GM12878 (cell line): ENCODE results near the gene ANGPTL4. TPM values are rescaled to one million over a fixed set of nuclear protein-coding genes. Genes with fewer than 3 reads are reported as not detected.

ENCODE experiments used
- BHLHE40 ChIP-seq, 2 experiments: fragments of 450-650 bp in 1 of 2; IDR thresholded peaks; 2 replicates each; pipeline ENCODE4 v1.6.1; 2011 to 2017; ENCODE audit warnings: low read depth in 2 of 2, borderline replicate concordance in 1 of 2, improper control_type of control experiment in 1 of 2, low read length in 1 of 2, mild to moderate bottlenecking in 1 of 2
- BRCA1 ChIP-seq: IDR thresholded peaks from 2 replicates; pipeline ENCODE4 v1.6.1; 2011; ENCODE audit warnings: low read depth, low read length, improper control_type of control experiment
- POU2F2 ChIP-seq: IDR thresholded peaks from 3 replicates; pipeline ENCODE4 v1.6.1; 2011; ENCODE audit warnings: low read depth, mild to moderate bottlenecking, low read length, borderline replicate concordance
- ZNF207 ChIP-seq: fragments of 450-650 bp; IDR thresholded peaks from 2 replicates; pipeline ENCODE4 v1.6.1; 2014; ENCODE audit warnings: antibody characterized with exemption, mild to moderate bottlenecking, borderline replicate concordance
- polyA plus RNA-seq, 11 experiments: library from polyadenylated mRNA; depleted of rRNA in 4 of 11; unstranded in 6 of 11; stranded (reverse) in 5 of 11; fragments of >200 nt; fragmentation: Nextera tagmentation in 4 of 11; fragmentation: Illumina TruSeq in 1 of 11; extraction: Ambion mirVana in 4 of 11; extraction: Trizol in 1 of 11; gene quantifications; 1 replicate in 1 of 11; 2 replicates in 10 of 11; pipeline versions ENCODE4 v1.2.1 to v1.2.3, GENCODE V29; 2011 to 2016; ENCODE audit warnings: inconsistent platforms in 2 of 11, missing spikeins in 2 of 11, low read depth in 1 of 11
- total RNA-seq, 4 experiments: library from RNA; depleted of rRNA in 3 of 4; stranded (reverse); fragments of >200 nt in 3 of 4; fragmentation: Illumina TruSeq in 1 of 4; extraction: Trizol in 1 of 4; gene quantifications; 2 replicates each; pipeline versions ENCODE4 v1.2.1 to v1.2.3, GENCODE V29; 2013 to 2021
- TF ChIP-seq, protein P1 (sequence below): fragments of 450-650 bp; IDR thresholded peaks from 2 replicates; pipeline ENCODE4 v1.6.1; 2018; ENCODE audit warnings: borderline replicate concordance, mild to moderate bottlenecking; ENCODE audit not compliant: partially characterized antibody
- TF ChIP-seq, protein P2 (sequence below): IDR thresholded peaks from 2 replicates; pipeline ENCODE4 v1.6.1; 2011; ENCODE audit warnings: low read depth, low read length, improper control_type of control experiment, borderline replicate concordance
- TF ChIP-seq, protein P3 (sequence below): IDR thresholded peaks from 2 replicates; pipeline ENCODE4 v1.6.1; 2012; ENCODE audit warnings: low read length, inconsistent platforms
- TF ChIP-seq, protein P4 (sequence below): fragments of 450-650 bp; IDR thresholded peaks from 2 replicates; pipeline ENCODE4 v1.6.1; 2017; ENCODE audit warnings: mild to moderate bottlenecking
- TF ChIP-seq, protein P5 (sequence below): IDR thresholded peaks from 2 replicates; pipeline ENCODE4 v1.6.1; 2012; ENCODE audit warnings: low read depth, low read length, improper control_type of control experiment
- TF ChIP-seq, protein P6 (sequence below): IDR thresholded peaks from 2 replicates; pipeline ENCODE4 v1.6.1; 2012; ENCODE audit warnings: mild to moderate bottlenecking, low read depth, low read length

The ANGPTL4 gene
- total and polyA plus RNA-seq, 10 of the 15 experiments (the other 5 are each of a cell fraction or from before 2014, with no cell fraction given): 0.45 TPM; not detected in 9

DNA sequence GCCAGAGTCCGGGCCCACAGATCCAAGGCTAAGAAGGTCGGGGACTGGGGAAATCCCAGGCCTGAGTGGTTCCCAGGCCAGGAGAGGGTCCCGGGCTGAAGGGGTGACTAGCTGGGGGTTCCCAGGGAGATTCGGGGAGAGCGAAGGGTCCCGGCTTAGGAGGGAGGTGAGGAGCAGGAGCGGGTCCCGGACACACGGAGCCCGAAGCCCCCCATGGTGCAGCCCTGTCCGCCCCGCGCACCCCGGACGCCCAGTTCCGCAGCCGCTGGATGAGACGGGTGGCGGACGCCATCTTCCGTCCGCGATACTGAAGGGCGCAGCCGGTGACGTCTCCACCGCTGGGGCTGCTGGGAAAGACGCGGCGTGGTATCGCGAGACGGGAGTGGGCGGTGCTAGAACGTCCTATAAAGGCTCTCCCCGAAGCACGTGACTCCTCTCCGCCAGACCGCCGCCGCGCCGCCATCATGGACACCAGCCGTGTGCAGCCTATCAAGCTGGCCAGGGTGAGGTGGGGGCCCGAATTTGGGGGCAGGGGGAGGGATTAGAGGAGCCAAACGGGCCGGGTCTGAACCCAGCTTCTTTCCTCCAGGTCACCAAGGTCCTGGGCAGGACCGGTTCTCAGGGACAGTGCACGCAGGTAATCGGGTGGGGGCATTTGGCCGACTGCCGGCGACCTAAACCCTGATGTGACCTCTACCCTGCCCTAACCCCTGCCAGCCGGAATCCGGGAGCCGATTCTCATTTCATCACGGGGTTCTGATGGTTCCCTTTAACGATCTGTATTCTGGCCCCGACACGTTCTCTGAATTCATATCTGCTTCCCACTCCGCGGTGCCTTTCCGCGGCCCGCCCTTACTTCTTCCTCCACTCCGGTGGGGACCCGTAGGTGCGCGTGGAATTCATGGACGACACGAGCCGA, 42.6 kb upstream of the ANGPTL4 start, which contains the start of the genes NDUFA7 and RPS28 (continued):
- TF ChIP-seq, protein P1, sequence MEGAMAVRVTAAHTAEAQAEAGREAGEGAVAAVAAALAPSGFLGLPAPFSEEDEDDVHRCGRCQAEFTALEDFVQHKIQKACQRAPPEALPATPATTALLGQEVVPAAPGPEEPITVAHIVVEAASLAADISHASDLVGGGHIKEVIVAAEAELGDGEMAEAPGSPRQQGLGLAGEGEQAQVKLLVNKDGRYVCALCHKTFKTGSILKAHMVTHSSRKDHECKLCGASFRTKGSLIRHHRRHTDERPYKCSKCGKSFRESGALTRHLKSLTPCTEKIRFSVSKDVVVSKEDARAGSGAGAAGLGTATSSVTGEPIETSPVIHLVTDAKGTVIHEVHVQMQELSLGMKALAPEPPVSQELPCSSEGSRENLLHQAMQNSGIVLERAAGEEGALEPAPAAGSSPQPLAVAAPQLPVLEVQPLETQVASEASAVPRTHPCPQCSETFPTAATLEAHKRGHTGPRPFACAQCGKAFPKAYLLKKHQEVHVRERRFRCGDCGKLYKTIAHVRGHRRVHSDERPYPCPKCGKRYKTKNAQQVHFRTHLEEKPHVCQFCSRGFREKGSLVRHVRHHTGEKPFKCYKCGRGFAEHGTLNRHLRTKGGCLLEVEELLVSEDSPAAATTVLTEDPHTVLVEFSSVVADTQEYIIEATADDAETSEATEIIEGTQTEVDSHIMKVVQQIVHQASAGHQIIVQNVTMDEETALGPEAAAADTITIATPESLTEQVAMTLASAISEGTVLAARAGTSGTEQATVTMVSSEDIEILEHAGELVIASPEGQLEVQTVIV: no peak
- TF ChIP-seq, protein P2, sequence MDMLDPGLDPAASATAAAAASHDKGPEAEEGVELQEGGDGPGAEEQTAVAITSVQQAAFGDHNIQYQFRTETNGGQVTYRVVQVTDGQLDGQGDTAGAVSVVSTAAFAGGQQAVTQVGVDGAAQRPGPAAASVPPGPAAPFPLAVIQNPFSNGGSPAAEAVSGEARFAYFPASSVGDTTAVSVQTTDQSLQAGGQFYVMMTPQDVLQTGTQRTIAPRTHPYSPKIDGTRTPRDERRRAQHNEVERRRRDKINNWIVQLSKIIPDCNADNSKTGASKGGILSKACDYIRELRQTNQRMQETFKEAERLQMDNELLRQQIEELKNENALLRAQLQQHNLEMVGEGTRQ: peak; percentile 67
- TF ChIP-seq, protein P3, sequence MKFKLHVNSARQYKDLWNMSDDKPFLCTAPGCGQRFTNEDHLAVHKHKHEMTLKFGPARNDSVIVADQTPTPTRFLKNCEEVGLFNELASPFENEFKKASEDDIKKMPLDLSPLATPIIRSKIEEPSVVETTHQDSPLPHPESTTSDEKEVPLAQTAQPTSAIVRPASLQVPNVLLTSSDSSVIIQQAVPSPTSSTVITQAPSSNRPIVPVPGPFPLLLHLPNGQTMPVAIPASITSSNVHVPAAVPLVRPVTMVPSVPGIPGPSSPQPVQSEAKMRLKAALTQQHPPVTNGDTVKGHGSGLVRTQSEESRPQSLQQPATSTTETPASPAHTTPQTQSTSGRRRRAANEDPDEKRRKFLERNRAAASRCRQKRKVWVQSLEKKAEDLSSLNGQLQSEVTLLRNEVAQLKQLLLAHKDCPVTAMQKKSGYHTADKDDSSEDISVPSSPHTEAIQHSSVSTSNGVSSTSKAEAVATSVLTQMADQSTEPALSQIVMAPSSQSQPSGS: peak; percentile 43
- TF ChIP-seq BRCA1 (peak; percentile 93), POU2F2 (peak; percentile 74; the same call in 2 of the 3 replicates), BHLHE40 (IDR thresholded peaks at IDR 0.05; ENCODE audit: borderline replicate concordance in 1 of 2, low read depth in 2 of 2, low read length in 1 of 2) (peak; percentile 93 to 98), ZNF207 (peak; percentile 88; the same call in 1 of the 2 replicates)
- TF ChIP-seq, protein P4, sequence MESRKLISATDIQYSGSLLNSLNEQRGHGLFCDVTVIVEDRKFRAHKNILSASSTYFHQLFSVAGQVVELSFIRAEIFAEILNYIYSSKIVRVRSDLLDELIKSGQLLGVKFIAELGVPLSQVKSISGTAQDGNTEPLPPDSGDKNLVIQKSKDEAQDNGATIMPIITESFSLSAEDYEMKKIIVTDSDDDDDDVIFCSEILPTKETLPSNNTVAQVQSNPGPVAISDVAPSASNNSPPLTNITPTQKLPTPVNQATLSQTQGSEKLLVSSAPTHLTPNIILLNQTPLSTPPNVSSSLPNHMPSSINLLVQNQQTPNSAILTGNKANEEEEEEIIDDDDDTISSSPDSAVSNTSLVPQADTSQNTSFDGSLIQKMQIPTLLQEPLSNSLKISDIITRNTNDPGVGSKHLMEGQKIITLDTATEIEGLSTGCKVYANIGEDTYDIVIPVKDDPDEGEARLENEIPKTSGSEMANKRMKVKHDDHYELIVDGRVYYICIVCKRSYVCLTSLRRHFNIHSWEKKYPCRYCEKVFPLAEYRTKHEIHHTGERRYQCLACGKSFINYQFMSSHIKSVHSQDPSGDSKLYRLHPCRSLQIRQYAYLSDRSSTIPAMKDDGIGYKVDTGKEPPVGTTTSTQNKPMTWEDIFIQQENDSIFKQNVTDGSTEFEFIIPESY: no peak
- TF ChIP-seq, protein P5, sequence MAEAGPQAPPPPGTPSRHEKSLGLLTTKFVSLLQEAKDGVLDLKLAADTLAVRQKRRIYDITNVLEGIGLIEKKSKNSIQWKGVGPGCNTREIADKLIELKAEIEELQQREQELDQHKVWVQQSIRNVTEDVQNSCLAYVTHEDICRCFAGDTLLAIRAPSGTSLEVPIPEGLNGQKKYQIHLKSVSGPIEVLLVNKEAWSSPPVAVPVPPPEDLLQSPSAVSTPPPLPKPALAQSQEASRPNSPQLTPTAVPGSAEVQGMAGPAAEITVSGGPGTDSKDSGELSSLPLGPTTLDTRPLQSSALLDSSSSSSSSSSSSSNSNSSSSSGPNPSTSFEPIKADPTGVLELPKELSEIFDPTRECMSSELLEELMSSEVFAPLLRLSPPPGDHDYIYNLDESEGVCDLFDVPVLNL: no peak
- TF ChIP-seq, protein P6, sequence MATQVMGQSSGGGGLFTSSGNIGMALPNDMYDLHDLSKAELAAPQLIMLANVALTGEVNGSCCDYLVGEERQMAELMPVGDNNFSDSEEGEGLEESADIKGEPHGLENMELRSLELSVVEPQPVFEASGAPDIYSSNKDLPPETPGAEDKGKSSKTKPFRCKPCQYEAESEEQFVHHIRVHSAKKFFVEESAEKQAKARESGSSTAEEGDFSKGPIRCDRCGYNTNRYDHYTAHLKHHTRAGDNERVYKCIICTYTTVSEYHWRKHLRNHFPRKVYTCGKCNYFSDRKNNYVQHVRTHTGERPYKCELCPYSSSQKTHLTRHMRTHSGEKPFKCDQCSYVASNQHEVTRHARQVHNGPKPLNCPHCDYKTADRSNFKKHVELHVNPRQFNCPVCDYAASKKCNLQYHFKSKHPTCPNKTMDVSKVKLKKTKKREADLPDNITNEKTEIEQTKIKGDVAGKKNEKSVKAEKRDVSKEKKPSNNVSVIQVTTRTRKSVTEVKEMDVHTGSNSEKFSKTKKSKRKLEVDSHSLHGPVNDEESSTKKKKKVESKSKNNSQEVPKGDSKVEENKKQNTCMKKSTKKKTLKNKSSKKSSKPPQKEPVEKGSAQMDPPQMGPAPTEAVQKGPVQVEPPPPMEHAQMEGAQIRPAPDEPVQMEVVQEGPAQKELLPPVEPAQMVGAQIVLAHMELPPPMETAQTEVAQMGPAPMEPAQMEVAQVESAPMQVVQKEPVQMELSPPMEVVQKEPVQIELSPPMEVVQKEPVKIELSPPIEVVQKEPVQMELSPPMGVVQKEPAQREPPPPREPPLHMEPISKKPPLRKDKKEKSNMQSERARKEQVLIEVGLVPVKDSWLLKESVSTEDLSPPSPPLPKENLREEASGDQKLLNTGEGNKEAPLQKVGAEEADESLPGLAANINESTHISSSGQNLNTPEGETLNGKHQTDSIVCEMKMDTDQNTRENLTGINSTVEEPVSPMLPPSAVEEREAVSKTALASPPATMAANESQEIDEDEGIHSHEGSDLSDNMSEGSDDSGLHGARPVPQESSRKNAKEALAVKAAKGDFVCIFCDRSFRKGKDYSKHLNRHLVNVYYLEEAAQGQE: no peak; the same call in 1 of the 2 replicates
